GM12872 (cell line): ENCODE results near the gene MAN1C1.

ENCODE experiments used
- CTCF ChIP-seq: IDR thresholded peaks from 3 replicates; pipeline ENCODE4 v1.5.1; 2011; ENCODE audit warnings: low read depth, mild to moderate bottlenecking, low read length, moderate library complexity; ENCODE audit not compliant: insufficient read depth

Gene MAN1C1

DNA sequence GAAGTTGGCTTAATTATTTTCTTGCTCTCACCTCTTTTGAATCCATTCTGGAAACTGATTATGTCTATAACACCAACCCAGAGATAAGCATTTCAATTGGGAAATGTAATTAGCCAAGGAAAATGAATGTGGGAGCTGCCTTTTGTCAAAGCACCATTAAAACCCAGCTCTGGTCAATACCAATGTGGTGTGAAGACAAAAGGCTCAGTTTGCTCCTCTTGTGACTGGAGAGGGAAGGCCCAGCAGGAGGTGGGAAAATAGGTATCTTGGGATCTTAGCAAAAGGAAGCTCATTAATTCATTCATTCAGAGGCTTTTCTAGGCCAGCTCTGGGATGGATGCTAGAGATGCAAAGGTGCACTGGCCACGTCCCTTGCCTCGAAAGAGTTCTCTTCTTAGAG lies 108.4 kb downstream of the MAN1C1 start:
- no peak for TF ChIP-seq CTCF

- no peak for TF ChIP-seq CTCF
These were observed 108.9 kb downstream of the MAN1C1 start for GRCh38 chr1:25725482-25725881.

GRCh38 chr1:25727088-25727487 lies 110.5 kb downstream of the MAN1C1 start:
- no peak for TF ChIP-seq CTCF

- no peak for TF ChIP-seq CTCF
These were observed 111.2 kb downstream of the MAN1C1 start for GRCh38 chr1:25727635-25728286.

GRCh38 chr1:25728301-25728935 lies 111.8 kb downstream of the MAN1C1 start:
- TF ChIP-seq CTCF: no peak

- TF ChIP-seq CTCF: no peak
These were observed 112.5 kb downstream of the MAN1C1 start for GRCh38 chr1:25729045-25729444.

DNA sequence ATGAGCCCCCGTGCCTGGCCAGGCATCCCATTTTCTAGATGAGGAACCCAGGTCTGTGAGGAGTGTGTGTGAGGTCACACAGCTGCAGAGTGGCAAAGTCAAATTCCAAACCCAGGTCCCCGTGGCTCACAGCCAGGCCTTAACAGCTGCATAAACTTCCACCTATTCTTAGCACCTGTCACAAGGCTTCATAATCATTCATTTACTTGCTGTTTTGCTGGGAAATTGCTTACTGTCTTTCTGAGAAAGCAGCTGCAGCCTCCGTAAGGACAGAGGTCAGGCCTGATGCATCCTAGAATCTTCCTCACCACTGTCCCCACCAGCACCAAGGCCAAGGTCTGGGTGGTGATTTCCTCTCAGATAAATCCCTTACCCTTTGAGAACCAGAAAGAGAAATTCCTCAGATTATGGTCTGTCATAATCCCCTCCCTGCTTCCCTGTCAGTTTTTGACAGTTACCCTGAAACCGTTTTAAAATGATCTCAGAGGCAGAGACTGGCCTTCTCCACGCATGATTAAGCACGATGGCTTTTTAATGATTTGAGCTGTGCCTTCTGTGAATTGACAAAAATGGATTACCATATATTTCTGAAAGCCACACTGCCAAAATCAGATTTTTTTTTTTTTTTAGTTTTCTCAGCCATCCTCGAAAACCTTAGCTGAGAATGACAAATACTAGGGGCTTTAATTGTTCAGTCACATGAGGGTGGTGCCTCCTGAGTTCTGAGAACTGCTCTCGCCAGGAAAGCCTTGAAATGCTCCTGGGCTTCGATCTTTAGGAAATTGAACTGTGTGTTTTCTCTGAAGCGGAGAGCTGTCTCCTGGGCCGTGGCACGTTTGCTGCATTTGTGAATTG lies 113.4 kb downstream of the MAN1C1 start:
- TF ChIP-seq CTCF: no peak
